ENCODE data around the gene PPP1R12C.

Gene PPP1R12C

GRCh38 chr19:55158423-55158822 lies 41.0 kb upstream of the PPP1R12C start (continued):
- TF ChIP-seq TSHZ2 (CRISPR knock-in tag; IDR thresholded peaks at IDR 0.05) (no peak), ZNF70 (CRISPR knock-in tag; IDR thresholded peaks at IDR 0.05) (no peak), TCF4 (CRISPR knock-in tag; IDR thresholded peaks at IDR 0.05; ENCODE audit: borderline replicate concordance) (no peak), CREB5 (CRISPR knock-in tag; IDR thresholded peaks at IDR 0.05; ENCODE audit: low read depth) (no peak), ISL1 (CRISPR knock-in tag; IDR thresholded peaks at IDR 0.05) (no peak)

GRCh38 chr19:55157064-55157908 lies 39.8 kb upstream of the PPP1R12C start, which contains the start of gene TNNI3:
TSS of gene TNNI3 (minus strand) at chr19:55157732. CDS start at chr19:55157589, 143 bp downstream.
- TF ChIP-seq OSR1 (CRISPR knock-in tag; IDR thresholded peaks at IDR 0.05) (no peak), CSRNP3 (CRISPR knock-in tag; IDR thresholded peaks at IDR 0.05) (no peak), ISL1 (CRISPR knock-in tag; IDR thresholded peaks at IDR 0.05) (no peak), TSHZ2 (CRISPR knock-in tag; IDR thresholded peaks at IDR 0.05) (no peak), PATZ1 (CRISPR knock-in tag; IDR thresholded peaks at IDR 0.05; ENCODE audit: borderline replicate concordance) (no peak), ZFP3 (CRISPR knock-in tag; IDR thresholded peaks at IDR 0.05) (no peak), TCF4 (CRISPR knock-in tag; IDR thresholded peaks at IDR 0.05; ENCODE audit: borderline replicate concordance) (no peak), CREB5 (CRISPR knock-in tag; IDR thresholded peaks at IDR 0.05; ENCODE audit: low read depth) (no peak), ESRRG (CRISPR knock-in tag; IDR thresholded peaks at IDR 0.05) (no peak), ZNF565 (CRISPR knock-in tag; conservative IDR thresholded peaks at IDR 0.05; ENCODE audit: low read depth) (no peak), PPARA (CRISPR knock-in tag; IDR thresholded peaks at IDR 0.05; ENCODE audit: borderline replicate concordance) (no peak), BACH2 (CRISPR knock-in tag; IDR thresholded peaks at IDR 0.05; ENCODE audit: borderline replicate concordance) (no peak), ARNTL (CRISPR knock-in tag; IDR thresholded peaks at IDR 0.05; ENCODE audit: borderline replicate concordance, low read depth) (no peak), ZFP30 (CRISPR knock-in tag; IDR thresholded peaks at IDR 0.05) (no peak), SNAI2 (CRISPR knock-in tag; IDR thresholded peaks at IDR 0.05) (no peak), RARB (CRISPR knock-in tag; IDR thresholded peaks at IDR 0.05) (no peak), ZC3H10 (CRISPR knock-in tag; IDR thresholded peaks at IDR 0.05) (no peak), ZNF70 (CRISPR knock-in tag; IDR thresholded peaks at IDR 0.05) (no peak), ZNF8 (CRISPR knock-in tag; IDR thresholded peaks at IDR 0.05) (no peak), TOX (CRISPR knock-in tag; IDR thresholded peaks at IDR 0.05; ENCODE audit: borderline replicate concordance) (no peak)
- ATAC-seq: no peak
